ENCODE measurements around the gene FER.

DNA sequence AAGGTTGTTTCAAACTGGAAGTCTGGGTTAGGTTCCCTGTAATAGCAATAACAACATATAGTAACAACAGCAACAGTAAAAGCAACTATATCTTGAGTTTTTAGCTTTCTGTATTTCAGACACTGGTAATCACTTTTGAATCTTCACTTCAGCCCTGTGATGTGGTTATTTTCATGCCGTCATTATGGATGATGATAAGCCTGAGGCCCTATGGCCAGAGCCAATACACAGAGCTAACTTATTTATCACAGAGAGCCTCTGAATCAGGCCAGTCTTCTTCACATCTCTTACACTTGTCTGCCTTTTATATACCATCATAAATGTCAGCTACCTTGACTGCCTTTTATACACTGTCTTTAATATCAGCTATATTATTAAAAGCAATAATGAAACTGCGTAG lies 329.0 kb downstream of the FER start:
- TF ChIP-seq, protein P1, sequence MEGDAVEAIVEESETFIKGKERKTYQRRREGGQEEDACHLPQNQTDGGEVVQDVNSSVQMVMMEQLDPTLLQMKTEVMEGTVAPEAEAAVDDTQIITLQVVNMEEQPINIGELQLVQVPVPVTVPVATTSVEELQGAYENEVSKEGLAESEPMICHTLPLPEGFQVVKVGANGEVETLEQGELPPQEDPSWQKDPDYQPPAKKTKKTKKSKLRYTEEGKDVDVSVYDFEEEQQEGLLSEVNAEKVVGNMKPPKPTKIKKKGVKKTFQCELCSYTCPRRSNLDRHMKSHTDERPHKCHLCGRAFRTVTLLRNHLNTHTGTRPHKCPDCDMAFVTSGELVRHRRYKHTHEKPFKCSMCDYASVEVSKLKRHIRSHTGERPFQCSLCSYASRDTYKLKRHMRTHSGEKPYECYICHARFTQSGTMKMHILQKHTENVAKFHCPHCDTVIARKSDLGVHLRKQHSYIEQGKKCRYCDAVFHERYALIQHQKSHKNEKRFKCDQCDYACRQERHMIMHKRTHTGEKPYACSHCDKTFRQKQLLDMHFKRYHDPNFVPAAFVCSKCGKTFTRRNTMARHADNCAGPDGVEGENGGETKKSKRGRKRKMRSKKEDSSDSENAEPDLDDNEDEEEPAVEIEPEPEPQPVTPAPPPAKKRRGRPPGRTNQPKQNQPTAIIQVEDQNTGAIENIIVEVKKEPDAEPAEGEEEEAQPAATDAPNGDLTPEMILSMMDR (conservative IDR thresholded peaks at IDR 0.05) = no peak
- TF ChIP-seq ZFX (IDR thresholded peaks at IDR 0.05) = no peak
